Measurements from ENCODE around the gene SIGLEC15. TPM values are rescaled to one million over a fixed set of nuclear protein-coding genes. Genes with fewer than 3 reads are reported as not detected.

The SIGLEC15 gene
- total and polyA plus RNA-seq, 10 of the 15 experiments (the other 5 are each of a cell fraction or from before 2014, with no cell fraction given), result 0.09 to 0.45 TPM; not detected in 8

GRCh38 chr18:45871431-45872084, 46.1 kb downstream of the SIGLEC15 start:
- FAIRE-seq, result no peak
- RAD21 ChIA-PET (ENCODE audit: unreplicated experiment), result no interaction called here
- TF ChIP-seq FOS (IDR thresholded peaks at IDR 0.05; ENCODE audit: borderline replicate concordance, extremely low read depth, insufficient read length) (no peak), EED (IDR thresholded peaks at IDR 0.05; ENCODE audit: low read depth) (no peak), HSF1 (IDR thresholded peaks at IDR 0.05; ENCODE audit: low read depth, low read length) (no peak), KAT2A (conservative IDR thresholded peaks at IDR 0.05; ENCODE audit: control insufficient read depth, low read depth, low read length) (no peak), RELA (IDR thresholded peaks at IDR 0.05; ENCODE audit: borderline replicate concordance, partially characterized antibody) (no peak), ZNF274 (IDR thresholded peaks at IDR 0.05; ENCODE audit: insufficient read depth, insufficient read length) (no peak), POU2F2 (IDR thresholded peaks at IDR 0.05; ENCODE audit: borderline replicate concordance, low read depth, low read length) (no peak)
- in situ Hi-C loops (cut with MboI), result no loop called here
- Histone ChIP-seq H3K27ac (ENCODE audit: control insufficient read depth, insufficient read depth) (no peak overlapping the region), H3K4me3 (no peak overlapping the region), H3K79me2 (ENCODE audit: control insufficient read depth, insufficient read depth, low read length) (no peaks in the 10 kb centered on the region), H2AFZ (ENCODE audit: control insufficient read depth, low read depth, low read length) (no peak overlapping the region), H3K9ac (ENCODE audit: control insufficient read depth, insufficient read depth, low read length) (no peak overlapping the region), H3K36me3 (ENCODE audit: control insufficient read depth in 2 of 2, insufficient read depth in 2 of 2, low read length in 1 of 2) (peaks cover 4 to 16% of the 10 kb centered on the region in 2 experiments; a peak in 3 of 4 replicates), H3K27me3 (replicated peaks in 1 of 2; ENCODE audit: control insufficient read depth in 2 of 2, insufficient read depth in 2 of 2, low read length in 1 of 2) (no peaks in the 10 kb centered on the region), H3K9me3 (replicated peaks; ENCODE audit: control insufficient read depth, insufficient read depth, low read length) (peaks cover 22% of the 10 kb centered on the region), H3K4me1 (ENCODE audit: control insufficient read depth, insufficient read depth, low read length) (peaks cover 20% of the 10 kb centered on the region), H4K20me1 (ENCODE audit: control insufficient read depth, insufficient read depth) (no peaks in the 10 kb centered on the region), H3K4me2 (ENCODE audit: control insufficient read depth, insufficient read depth) (no peak overlapping the region)
- SMC1A ChIA-PET (ENCODE audit: uncharacterized antibody, unreplicated experiment), result interaction anchor here (1.0 to 1.8 kb wide), 2 partner anchors 149 to 205 kb away, joined by 3 to 5 read pairs; no protein-coding TSS in a partner anchor
- ATAC-seq, result no peak
- 78% methylated on average over 5 of the region's 5 CpGs for WGBS (ENCODE audit: insufficient coverage, insufficient replicate concordance, low lambda C conversion rate, missing lambda C conversion rate)
- CTCF ChIA-PET, result interaction anchor here (1.4 kb wide), 1 partner anchor 206 kb away, joined by 4 read pairs; no protein-coding TSS in a partner anchor
- intact Hi-C loops (cut with micrococcal nuclease; ENCODE audit: unreplicated experiment), result no loop called here
- BruUV-seq (replicated peaks), result no TSS peak
- no peak for DNase-seq (ENCODE audit: low read depth, low spot score)
- POLR2A ChIA-PET, result no interaction called here

All from GM12878 (cell line).